Stimulated activated naive CD8-positive, alpha-beta T cell treated with anti-CD3 and anti-CD28 coated beads, Interleukin-15, amount 100 ng/mL, for 72 hours (primary cell): Measurements from ENCODE around the gene SLCO4A1.
A peak's percentile ranks its signal among the peaks of the same experiment; 100 is the strongest.
"Not testable (repeated sequence)": the region's sequence is repeated elsewhere in the genome, so short reads cannot be mapped to it uniquely, and the experiment has no call there.

Experiments
- ATAC-seq: fragments of 150-1000 bp; cut with Tn5 transposase; 2 replicates; pipeline ENCODE4 v1.10.0; 2021; ENCODE audit warnings: mild to moderate bottlenecking, moderate library complexity
- DNase-seq, 2 donors: peaks; one replicate each; pipeline ENCODE4 v3.0.0; 2021 to 2022
- H3K27ac Mint-ChIP-seq, 2 donors: one replicate each; pipeline ENCODE4 v1.8.0; 2022; ENCODE audit warnings: mild to moderate bottlenecking in 2 of 2, mixed read lengths in 2 of 2, moderate library complexity in 2 of 2
- H3K27me3 Mint-ChIP-seq: one replicate; pipeline ENCODE4 v1.8.0; 2022; ENCODE audit warnings: mixed read lengths
- H3K4me1 Mint-ChIP-seq: one replicate; pipeline ENCODE4 v1.8.0; 2022; ENCODE audit warnings: mild to moderate bottlenecking, mixed read lengths
- H3K4me3 Mint-ChIP-seq, 2 donors: one replicate each; pipeline ENCODE4 v1.8.0; 2022; ENCODE audit warnings: mild to moderate bottlenecking in 2 of 2, mixed read lengths in 2 of 2, moderate library complexity in 1 of 2
- H3K9me3 Mint-ChIP-seq, 2 donors: one replicate each; pipeline ENCODE4 v1.8.0; 2022; ENCODE audit warnings: mixed read lengths in 2 of 2

The SLCO4A1 gene

GRCh38 chr20:62624325-62624690 lies 18.0 kb upstream of the SLCO4A1 start:
- peak overlapping the region; percentile 80 to 89 for H3K4me3 Mint-ChIP-seq
- peak overlapping the region in 1 of 2 donors; percentile 97 for H3K27ac Mint-ChIP-seq
- H3K27me3 Mint-ChIP-seq: no peaks in the 10 kb centered on the region
- peak; percentile 45 to 48 for DNase-seq
- peaks cover 46% of the 10 kb centered on the region for H3K4me1 Mint-ChIP-seq
- ATAC-seq: peak; percentile 56
- no peaks in the 10 kb centered on the region for H3K9me3 Mint-ChIP-seq

- no peak for ATAC-seq
- H3K27ac Mint-ChIP-seq: no peak overlapping the region
- no peak overlapping the region for H3K4me3 Mint-ChIP-seq
- H3K4me1 Mint-ChIP-seq: peaks cover 44% of the 10 kb centered on the region
- H3K27me3 Mint-ChIP-seq: no peaks in the 10 kb centered on the region
- DNase-seq: no peak
- H3K9me3 Mint-ChIP-seq: no peaks in the 10 kb centered on the region
Measured at GRCh38 chr20:62624719-62625453, 17.4 kb upstream of the SLCO4A1 start.

GRCh38 chr20:62625516-62625915 lies 16.8 kb upstream of the SLCO4A1 start:
- H3K27me3 Mint-ChIP-seq: no peaks in the 10 kb centered on the region
- ATAC-seq (no peak), DNase-seq (no peak)
- H3K9me3 Mint-ChIP-seq: no peaks in the 10 kb centered on the region
- no peak overlapping the region for H3K27ac Mint-ChIP-seq
- H3K4me3 Mint-ChIP-seq: no peak overlapping the region
- peaks cover 44% of the 10 kb centered on the region for H3K4me1 Mint-ChIP-seq

GRCh38 chr20:62625921-62626547 lies 16.3 kb upstream of the SLCO4A1 start:
- H3K9me3 Mint-ChIP-seq: no peaks in the 10 kb centered on the region
- DNase-seq (no peak), ATAC-seq (no peak)
- no peak overlapping the region for H3K27ac Mint-ChIP-seq
- H3K4me3 Mint-ChIP-seq: no peak overlapping the region
- peaks cover 44% of the 10 kb centered on the region for H3K4me1 Mint-ChIP-seq
- H3K27me3 Mint-ChIP-seq: no peaks in the 10 kb centered on the region

GRCh38 chr20:62627425-62627824 lies 14.9 kb upstream of the SLCO4A1 start:
- not testable (repeated sequence) for ATAC-seq, H3K4me3 Mint-ChIP-seq, H3K9me3 Mint-ChIP-seq, DNase-seq, H3K27ac Mint-ChIP-seq, H3K27me3 Mint-ChIP-seq
- peaks cover 31% of the 10 kb centered on the region for H3K4me1 Mint-ChIP-seq

GRCh38 chr20:62627901-62628612 lies 14.2 kb upstream of the SLCO4A1 start:
- Mint-ChIP-seq H3K27me3 (peaks cover 15% of the 10 kb centered on the region), H3K4me1 (peaks cover 24% of the 10 kb centered on the region), H3K27ac (no peak overlapping the region), H3K4me3 (no peak overlapping the region), H3K9me3 (no peaks in the 10 kb centered on the region)
- ATAC-seq (no peak), DNase-seq (no peak)

- peaks cover 21% of the 10 kb centered on the region for H3K27me3 Mint-ChIP-seq
- ATAC-seq: no peak
- H3K4me3 Mint-ChIP-seq: no peak overlapping the region
- peaks cover 18% of the 10 kb centered on the region for H3K4me1 Mint-ChIP-seq
- H3K27ac Mint-ChIP-seq: no peak overlapping the region
- H3K9me3 Mint-ChIP-seq: no peaks in the 10 kb centered on the region
- DNase-seq: no peak
Measured at GRCh38 chr20:62628691-62629090, 13.6 kb upstream of the SLCO4A1 start.

GRCh38 chr20:62629864-62630470 lies 12.3 kb upstream of the SLCO4A1 start:
- Mint-ChIP-seq H3K4me1 (peaks cover 6% of the 10 kb centered on the region), H3K9me3 (no peaks in the 10 kb centered on the region), H3K27me3 (peaks cover 27% of the 10 kb centered on the region), H3K4me3 (no peak overlapping the region), H3K27ac (no peak overlapping the region)
- ATAC-seq (no peak), DNase-seq (no peak)

GRCh38 chr20:62631336-62632308 lies 10.7 kb upstream of the SLCO4A1 start:
- H3K27ac Mint-ChIP-seq: peak overlapping the region in 1 of 2 donors; percentile 10
- ATAC-seq (no peak), DNase-seq (no peak)
- peaks cover 43% of the 10 kb centered on the region for H3K27me3 Mint-ChIP-seq
- no peaks in the 10 kb centered on the region for H3K9me3 Mint-ChIP-seq
- no peak overlapping the region for H3K4me3 Mint-ChIP-seq
- peaks cover 19% of the 10 kb centered on the region for H3K4me1 Mint-ChIP-seq

- Mint-ChIP-seq H3K4me1 (peaks cover 22% of the 10 kb centered on the region), H3K9me3 (no peaks in the 10 kb centered on the region), H3K4me3 (no peak overlapping the region), H3K27me3 (peaks cover 52% of the 10 kb centered on the region), H3K27ac (no peak overlapping the region)
- no peak for ATAC-seq
- no peak for DNase-seq
Measured at GRCh38 chr20:62632575-62633090, 9.7 kb upstream of the SLCO4A1 start.

- DNase-seq: no peak
- Mint-ChIP-seq H3K4me1 (peaks cover 16% of the 10 kb centered on the region), H3K27ac (peak overlapping the region in 1 of 2 donors; percentile 82), H3K4me3 (no peak overlapping the region), H3K9me3 (no peaks in the 10 kb centered on the region), H3K27me3 (peaks cover 64% of the 10 kb centered on the region)
- ATAC-seq: no peak
Measured at GRCh38 chr20:62633598-62634329, 8.5 kb upstream of the SLCO4A1 start.

GRCh38 chr20:62634330-62634967 lies 7.9 kb upstream of the SLCO4A1 start:
- Mint-ChIP-seq H3K4me3 (no peak overlapping the region), H3K4me1 (peaks cover 16% of the 10 kb centered on the region), H3K27ac (no peak overlapping the region), H3K9me3 (no peaks in the 10 kb centered on the region), H3K27me3 (peaks cover 70% of the 10 kb centered on the region)
- DNase-seq (no peak), ATAC-seq (peak; percentile 27)

- Mint-ChIP-seq H3K4me3 (no peak overlapping the region), H3K27ac (no peak overlapping the region), H3K27me3 (peaks cover 78% of the 10 kb centered on the region), H3K4me1 (peaks cover 16% of the 10 kb centered on the region), H3K9me3 (no peaks in the 10 kb centered on the region)
- DNase-seq: no peak
- no peak for ATAC-seq
Measured at GRCh38 chr20:62635232-62635631, 7.1 kb upstream of the SLCO4A1 start.

GRCh38 chr20:62635852-62636251 lies 6.5 kb upstream of the SLCO4A1 start:
- H3K9me3 Mint-ChIP-seq: no peaks in the 10 kb centered on the region
- peak overlapping the region in 1 of 2 donors; percentile 87 for H3K27ac Mint-ChIP-seq
- peak overlapping the region in 1 of 2 donors; percentile 58 for H3K4me3 Mint-ChIP-seq
- peaks cover 19% of the 10 kb centered on the region for H3K4me1 Mint-ChIP-seq
- no peak for DNase-seq
- peaks cover 78% of the 10 kb centered on the region for H3K27me3 Mint-ChIP-seq
- ATAC-seq: peak; percentile 10
